HCT116 (cell line): ENCODE results near the gene MLH1. TPM values are rescaled to one million over a fixed set of nuclear protein-coding genes. Genes with fewer than 3 reads are reported as not detected.

Experiments
- ATAC-seq: fragments of 200-7000 bp; cut with Tn5 transposase; 2 replicates; pipeline ENCODE4 v1.9.1; 2020; ENCODE audit warnings: mild to moderate bottlenecking, moderate library complexity
- BruUV-seq: library from RNA; stranded (reverse); fragments of 400-500 nt; replicated peaks from 2 replicates; lab custom pipeline; 2021; lab: Mats Ljungman, UMichigan
- CTCF ChIA-PET: fragments of 300-600 bp; sonication (Branson Sonifier 250); formaldehyde crosslinking; loops from one replicate; lab custom pipeline; 2021; ENCODE audit warnings: antibody characterized with exemption; lab: Charles Lee
- POLR2A ChIA-PET: fragments of 300-600, 350-600 bp; sonication (Branson Sonifier 250); formaldehyde crosslinking; loops from one replicate; lab custom pipeline; 2021; ENCODE audit warnings: antibody characterized with exemption; lab: Charles Lee
- RAD21 ChIA-PET, 2 experiments: fragments of 300-600 bp; sonication (Branson Sonifier 250); formaldehyde crosslinking; loops; one replicate each; lab custom pipeline; 2023; ENCODE audit warnings: low total read pairs in 2 of 2; ENCODE audit not compliant: uncharacterized antibody in 2 of 2, unreplicated experiment in 2 of 2, low non-redundant PET in 1 of 2; lab: Charles Lee
- DNase-seq: peaks from one replicate; pipeline ENCODE4 v3.0.0-alpha.2; 2010; ENCODE audit warnings: low read depth, low spot score
- H2AFZ ChIP-seq: fragments of 200-600 bp; shearing (Covaris generic), sonication (generic); 2 replicates; pipeline ENCODE4 v1.6.1; 2017; ENCODE audit warnings: low read depth, mixed run types, mixed read lengths, antibody characterized with exemption, low read length; ENCODE audit not compliant: poor library complexity, severe bottlenecking
- H3K27ac ChIP-seq: 2 replicates; pipeline ENCODE4 v1.5.1; 2012; ENCODE audit warnings: low read depth, low read length
- H3K27me3 ChIP-seq: fragments of 200-600 bp; sonication (generic); 2 replicates; pipeline ENCODE4 v1.6.1; 2016; ENCODE audit warnings: mixed run types, low read length, mixed read lengths; ENCODE audit not compliant: insufficient read depth
- H3K36me3 ChIP-seq, 2 experiments: fragments of 200-500 bp in 1 of 2; fragments of 200-600 bp in 1 of 2; sonication (Bioruptor generic) in 1 of 2; sonication (generic) in 1 of 2; 2 replicates each; pipeline versions ENCODE4 v1.5.1 to v1.6.1; 2014 to 2016; ENCODE audit warnings: low read length in 2 of 2, inconsistent platforms in 1 of 2, mixed read lengths in 1 of 2, mixed run types in 1 of 2; ENCODE audit not compliant: insufficient read depth in 2 of 2, control insufficient read depth in 1 of 2
- H3K4me1 ChIP-seq, 2 experiments: fragments of 200-600 bp in 1 of 2; sonication (generic) in 1 of 2; 2 replicates each; pipeline versions ENCODE4 v1.5.1 to v1.6.1; 2012 to 2017; ENCODE audit warnings: low read length in 2 of 2, inconsistent platforms in 1 of 2, mild to moderate bottlenecking in 1 of 2, mixed read lengths in 1 of 2, mixed run types in 1 of 2, moderate library complexity in 1 of 2; ENCODE audit not compliant: insufficient read depth in 2 of 2, control insufficient read depth in 1 of 2
- H3K4me2 ChIP-seq: fragments of 200-600 bp; sonication (generic); 2 replicates; pipeline ENCODE4 v1.6.1; 2017; ENCODE audit warnings: mixed run types, low read length, mixed read lengths
- H3K4me3 ChIP-seq, 2 experiments: fragments of 200-600 bp in 1 of 2; sonication (generic) in 1 of 2; replicated peaks in 1 of 2; 2 replicates each; pipeline ENCODE4 v1.5.1; 2011 to 2016; ENCODE audit warnings: low read length in 2 of 2, control low read depth in 1 of 2, low read depth in 1 of 2, mild to moderate bottlenecking in 1 of 2, mixed read lengths in 1 of 2, mixed run types in 1 of 2
- H3K79me2 ChIP-seq: fragments of 200-600 bp; sonication (generic); 2 replicates; pipeline ENCODE4 v1.6.1; 2017; ENCODE audit warnings: mild to moderate bottlenecking, mixed run types, low read length, moderate library complexity, mixed read lengths; ENCODE audit not compliant: insufficient read depth
- H3K9ac ChIP-seq: fragments of 200-600 bp; sonication (generic); 2 replicates; pipeline ENCODE4 v1.6.1; 2016; ENCODE audit warnings: low read length, mixed read lengths
- H3K9me2 ChIP-seq: fragments of 200-600 bp; sonication (generic), shearing (Covaris generic); 2 replicates; pipeline ENCODE4 v1.6.1; 2017; ENCODE audit warnings: mixed run types, mild to moderate bottlenecking, moderate library complexity; ENCODE audit not compliant: insufficient read depth
- H3K9me3 ChIP-seq, 2 experiments: fragments of 200-500 bp in 1 of 2; fragments of 200-600 bp in 1 of 2; sonication (Bioruptor generic) in 1 of 2; sonication (generic) in 1 of 2; 2 replicates each; pipeline ENCODE4 v1.6.1; 2014 to 2017; ENCODE audit warnings: low read length in 2 of 2, mixed read lengths in 2 of 2, inconsistent platforms in 1 of 2, low read depth in 1 of 2, mild to moderate bottlenecking in 1 of 2, mixed run types in 1 of 2, moderate library complexity in 1 of 2; ENCODE audit not compliant: control insufficient read depth in 1 of 2, insufficient read depth in 1 of 2
- H4K20me1 ChIP-seq: fragments of 200-600 bp; sonication (generic), shearing (Covaris generic); 2 replicates; pipeline ENCODE4 v1.6.1; 2017; ENCODE audit warnings: mixed run types, mild to moderate bottlenecking, moderate library complexity; ENCODE audit not compliant: insufficient read depth
- ATF3 ChIP-seq: IDR thresholded peaks from 2 replicates; pipeline ENCODE4 v1.6.1; 2012
- EGR1 ChIP-seq: IDR thresholded peaks from 2 replicates; pipeline ENCODE4 v1.6.1; 2012; ENCODE audit warnings: low read depth
- EZH2phosphoT487 ChIP-seq: fragments of 200-600 bp; IDR thresholded peaks from 2 replicates; pipeline ENCODE4 v1.6.1; 2018; ENCODE audit warnings: antibody characterized with exemption, borderline replicate concordance
- REST ChIP-seq: IDR thresholded peaks from 2 replicates; pipeline ENCODE4 v1.6.1; 2012; ENCODE audit warnings: low read depth
- intact Hi-C: fragments of 100-400 bp; cut with micrococcal nuclease; formaldehyde crosslinking; loops from 2 replicates; pipeline ENCODE4 v1.10.0; 2022
- total RNA-seq: library from RNA; stranded (reverse); gene quantifications from one replicate; pipeline ENCODE4 v1.2.1, GENCODE V29; 2021; ENCODE audit not compliant: unreplicated experiment

Gene MLH1
- total RNA-seq, 1 experiment from 2014 or later = 9.6 TPM

DNA sequence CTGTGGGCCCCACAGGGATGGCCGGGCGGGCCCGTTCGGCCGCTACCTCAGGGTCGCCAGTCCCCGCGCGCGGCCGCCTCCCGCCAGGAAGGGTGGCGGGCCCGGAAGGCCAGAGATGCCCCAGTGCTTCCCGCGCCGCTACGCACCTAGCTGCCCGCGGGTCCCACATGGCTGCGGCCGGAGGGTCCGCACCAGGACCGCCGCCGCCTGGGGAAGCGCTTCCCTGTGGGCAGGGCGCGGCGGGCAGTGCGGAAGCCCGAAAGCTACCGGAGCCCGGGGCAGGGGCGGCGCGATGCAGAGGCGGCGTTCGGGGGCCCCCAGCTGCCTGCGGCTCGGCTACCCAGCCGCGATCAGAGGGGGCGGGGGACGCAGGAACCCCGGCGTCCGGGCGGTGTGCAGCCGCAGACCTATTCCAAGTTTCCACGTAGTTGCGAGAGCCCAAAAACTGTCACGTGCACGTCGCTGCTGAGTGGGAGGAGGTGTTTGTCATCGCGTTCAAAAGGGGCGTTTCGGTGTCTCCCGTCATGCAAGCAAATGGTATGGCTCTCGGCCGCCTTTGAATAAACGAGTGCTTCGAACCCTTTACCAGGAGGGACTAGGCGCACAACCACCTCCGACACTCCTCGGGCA is 48.6 kb upstream of the MLH1 start, which contains the start of gene TRANK1:
Gene TRANK1 (minus strand): TSS at position 414 of the 630 bp plus-strand sequence. CDS start 245 bp downstream, at position 169.
- Histone ChIP-seq H3K27ac (no peak within 1 kb of the TSS), H3K79me2 (no peaks in the 10 kb centered on the region), H3K4me2 (no peak within 1 kb of the TSS), H3K9me3 (peaks cover 7 to 11% of the 10 kb centered on the region in 2 experiments; a peak in 3 of 4 replicates), H3K4me1 (no peaks in the 10 kb centered on the region), H3K36me3 (no peaks in the 10 kb centered on the region), H3K9me2 (no peaks in the 10 kb centered on the region), H2AFZ (no peak within 1 kb of the TSS), H4K20me1 (no peaks in the 10 kb centered on the region), H3K4me3 (no peak within 1 kb of the TSS), H3K9ac (no peak within 1 kb of the TSS), H3K27me3 (no peaks in the 10 kb centered on the region)
- intact Hi-C loops = no loop called here
- ChIA-PET RAD21 (no interaction called here), CTCF (no interaction called here), POLR2A (no interaction called here)
- BruUV-seq = no TSS peak
- no peak for DNase-seq
- no peak for ATAC-seq
- TF ChIP-seq EZH2phosphoT487 (no peak), ATF3 (no peak), EGR1 (no peak), REST (no peak)
